ENCODE data around the gene ZNF618.

Gene ZNF618

DNA sequence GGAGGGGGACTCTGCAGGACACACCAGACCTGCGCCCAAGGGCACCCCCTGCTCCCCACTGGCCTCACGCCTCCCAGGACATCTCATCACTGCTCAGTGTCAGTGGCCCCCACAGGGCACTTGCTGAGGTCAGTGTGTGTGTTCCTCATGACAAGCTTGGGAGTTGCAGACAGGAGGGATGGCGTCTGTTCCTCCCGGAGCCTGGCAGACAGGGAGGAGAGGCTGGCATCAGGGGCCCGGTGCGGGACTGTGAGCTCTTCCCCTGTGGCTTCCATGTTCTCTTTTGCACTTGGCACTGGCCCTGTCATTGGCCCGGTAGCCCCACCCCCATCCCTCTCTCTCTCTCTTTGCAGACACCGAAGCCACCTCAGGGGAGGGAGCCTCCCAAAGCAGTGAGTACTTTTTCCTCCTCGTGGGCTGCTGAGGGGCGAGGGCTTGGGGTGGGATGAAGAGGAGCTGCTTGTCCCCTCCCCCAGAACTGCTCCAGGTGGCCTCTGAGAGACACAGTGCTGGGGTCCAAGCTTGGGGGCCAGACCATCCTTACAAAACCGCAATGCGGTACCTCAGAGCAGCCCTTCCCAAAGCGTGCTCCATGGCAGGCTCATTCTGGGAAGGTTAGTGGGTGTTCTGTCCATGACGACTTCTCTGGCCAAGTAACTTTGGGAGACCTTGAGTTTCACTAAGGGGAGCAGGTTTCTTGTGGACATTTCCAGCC, 126.3 kb downstream of the ZNF618 start:
- Histone ChIP-seq H3K27me3 (replicated peaks; ENCODE audit: control insufficient read depth, insufficient read depth, low read length, poor library complexity, severe bottlenecking) (no peaks in the 10 kb centered on the region), H3K36me3 (ENCODE audit: control insufficient read depth, insufficient read depth, low read length) (no peaks in the 10 kb centered on the region)

DNA sequence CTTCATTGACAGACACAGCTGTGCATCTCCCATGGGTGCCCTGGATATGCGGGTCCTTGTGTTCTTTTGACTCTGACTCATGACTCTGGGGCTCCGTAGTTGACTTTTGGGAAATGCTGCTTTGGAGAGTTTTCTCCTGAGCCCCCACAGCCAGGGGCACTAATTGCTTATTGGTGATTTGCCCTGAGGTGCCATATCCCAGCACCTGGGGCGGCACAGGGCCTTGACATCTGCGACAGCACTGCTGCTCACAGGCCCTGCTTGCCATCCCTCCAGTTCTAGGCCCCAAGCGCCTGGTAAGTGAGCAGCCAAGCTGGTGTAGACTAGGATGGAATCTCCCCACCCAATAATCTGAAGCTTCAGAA, 126.9 kb downstream of the ZNF618 start:
- Histone ChIP-seq H3K27me3 (replicated peaks; ENCODE audit: control insufficient read depth, insufficient read depth, low read length, poor library complexity, severe bottlenecking) (no peaks in the 10 kb centered on the region), H3K4me3 (ENCODE audit: insufficient read depth, low read depth, low read length, poor library complexity, severe bottlenecking) (no peak overlapping the region), H3K36me3 (ENCODE audit: control insufficient read depth, insufficient read depth, low read length) (no peaks in the 10 kb centered on the region), H3K4me1 (ENCODE audit: control insufficient read depth, insufficient read depth, low read length, poor library complexity, severe bottlenecking) (no peaks in the 10 kb centered on the region), H3K9me3 (ENCODE audit: control insufficient read depth, low read length) (no peaks in the 10 kb centered on the region), H3K27ac (ENCODE audit: insufficient read depth, low read length, poor library complexity, severe bottlenecking) (no peak overlapping the region)
- no peak for DNase-seq

More for the DNA sequence above, 126.3 kb downstream of the ZNF618 start:
- H3K27ac ChIP-seq (ENCODE audit: insufficient read depth, low read length, poor library complexity, severe bottlenecking) = no peak overlapping the region
- no peaks in the 10 kb centered on the region for H3K9me3 ChIP-seq (ENCODE audit: control insufficient read depth, low read length)
- DNase-seq = no peak
- no peaks in the 10 kb centered on the region for H3K4me1 ChIP-seq (ENCODE audit: control insufficient read depth, insufficient read depth, low read length, poor library complexity, severe bottlenecking)
- no peak overlapping the region for H3K4me3 ChIP-seq (ENCODE audit: insufficient read depth, low read depth, low read length, poor library complexity, severe bottlenecking)

DNA sequence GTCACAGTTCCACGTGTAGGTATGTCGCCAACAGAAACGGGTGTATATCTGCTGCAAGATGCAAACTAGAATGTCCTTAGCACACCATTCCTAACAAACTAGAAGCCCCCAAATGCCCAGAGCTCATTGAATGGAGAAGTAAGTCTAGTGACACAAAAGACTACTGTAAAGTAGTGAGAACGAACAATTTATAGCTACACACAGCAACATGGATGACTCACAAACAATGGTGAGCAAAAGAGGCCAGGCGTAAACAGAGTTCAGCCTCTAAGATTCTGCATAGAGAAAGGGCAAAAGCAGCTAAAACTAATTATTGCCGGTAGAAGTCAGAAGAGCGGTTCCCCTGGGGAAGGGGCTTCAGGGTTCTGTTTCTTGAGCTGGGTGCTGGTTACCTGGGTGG, 127.2 kb downstream of the ZNF618 start:
- Histone ChIP-seq H3K9me3 (ENCODE audit: control insufficient read depth, low read length) (no peaks in the 10 kb centered on the region), H3K36me3 (ENCODE audit: control insufficient read depth, insufficient read depth, low read length) (no peaks in the 10 kb centered on the region), H3K27me3 (replicated peaks; ENCODE audit: control insufficient read depth, insufficient read depth, low read length, poor library complexity, severe bottlenecking) (no peaks in the 10 kb centered on the region), H3K4me3 (ENCODE audit: insufficient read depth, low read depth, low read length, poor library complexity, severe bottlenecking) (no peak overlapping the region), H3K4me1 (ENCODE audit: control insufficient read depth, insufficient read depth, low read length, poor library complexity, severe bottlenecking) (no peaks in the 10 kb centered on the region), H3K27ac (ENCODE audit: insufficient read depth, low read length, poor library complexity, severe bottlenecking) (no peak overlapping the region)
- DNase-seq = no peak

DNA sequence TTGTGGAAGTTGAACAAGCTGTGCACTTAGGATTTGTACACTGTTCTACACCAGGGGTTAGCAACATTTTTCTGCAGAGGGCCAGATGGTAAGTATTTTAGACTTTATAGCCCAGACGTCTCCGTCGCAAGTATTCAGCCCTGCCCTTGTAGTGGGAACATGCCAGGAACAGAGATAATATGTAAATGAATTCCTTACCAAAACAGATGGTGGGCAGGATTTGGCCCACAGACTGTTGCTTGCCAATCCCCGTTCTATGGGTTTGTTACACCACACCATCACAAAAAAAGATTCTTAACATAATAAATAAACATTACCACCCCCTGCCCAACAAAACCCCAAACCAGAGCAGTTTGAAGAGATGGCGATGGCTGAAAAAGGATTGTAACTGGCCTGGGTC, 127.6 kb downstream of the ZNF618 start:
- H3K9me3 ChIP-seq (ENCODE audit: control insufficient read depth, low read length) = no peaks in the 10 kb centered on the region
- no peak overlapping the region for H3K4me3 ChIP-seq (ENCODE audit: insufficient read depth, low read depth, low read length, poor library complexity, severe bottlenecking)
- no peaks in the 10 kb centered on the region for H3K36me3 ChIP-seq (ENCODE audit: control insufficient read depth, insufficient read depth, low read length)
- no peaks in the 10 kb centered on the region for H3K4me1 ChIP-seq (ENCODE audit: control insufficient read depth, insufficient read depth, low read length, poor library complexity, severe bottlenecking)
- no peak overlapping the region for H3K27ac ChIP-seq (ENCODE audit: insufficient read depth, low read length, poor library complexity, severe bottlenecking)
- DNase-seq = no peak
- no peaks in the 10 kb centered on the region for H3K27me3 ChIP-seq (replicated peaks; ENCODE audit: control insufficient read depth, insufficient read depth, low read length, poor library complexity, severe bottlenecking)

DNA sequence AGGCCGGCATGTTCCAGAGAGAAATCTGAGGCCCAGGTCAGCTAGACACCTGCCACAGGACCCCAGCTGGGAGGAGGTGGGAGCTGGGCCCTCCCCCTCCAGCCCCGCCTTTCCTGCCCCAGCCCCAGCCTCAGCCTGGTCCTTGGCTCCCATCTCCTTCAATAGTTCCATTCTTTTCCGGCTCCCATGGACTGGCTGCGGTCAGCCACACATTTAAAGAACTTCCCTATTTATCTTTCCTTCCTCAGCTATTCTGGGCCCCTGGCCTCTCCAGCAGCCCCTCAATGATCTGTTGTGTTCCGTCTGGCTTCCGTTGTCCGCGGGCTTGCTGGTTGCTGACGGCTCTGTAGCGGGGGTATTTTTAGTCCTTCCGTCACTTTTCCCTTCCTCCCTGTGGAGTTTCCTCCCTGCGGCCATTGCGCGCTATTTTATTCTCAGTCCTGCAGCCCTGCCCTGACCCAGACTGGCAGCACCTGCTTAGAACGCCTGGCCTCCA, 128.2 kb downstream of the ZNF618 start:
- Histone ChIP-seq H3K27ac (ENCODE audit: insufficient read depth, low read length, poor library complexity, severe bottlenecking) (no peak overlapping the region), H3K4me1 (ENCODE audit: control insufficient read depth, insufficient read depth, low read length, poor library complexity, severe bottlenecking) (no peaks in the 10 kb centered on the region), H3K36me3 (ENCODE audit: control insufficient read depth, insufficient read depth, low read length) (no peaks in the 10 kb centered on the region), H3K9me3 (ENCODE audit: control insufficient read depth, low read length) (no peaks in the 10 kb centered on the region), H3K27me3 (replicated peaks; ENCODE audit: control insufficient read depth, insufficient read depth, low read length, poor library complexity, severe bottlenecking) (no peaks in the 10 kb centered on the region), H3K4me3 (ENCODE audit: insufficient read depth, low read depth, low read length, poor library complexity, severe bottlenecking) (no peak overlapping the region)
- no peak for DNase-seq

DNA sequence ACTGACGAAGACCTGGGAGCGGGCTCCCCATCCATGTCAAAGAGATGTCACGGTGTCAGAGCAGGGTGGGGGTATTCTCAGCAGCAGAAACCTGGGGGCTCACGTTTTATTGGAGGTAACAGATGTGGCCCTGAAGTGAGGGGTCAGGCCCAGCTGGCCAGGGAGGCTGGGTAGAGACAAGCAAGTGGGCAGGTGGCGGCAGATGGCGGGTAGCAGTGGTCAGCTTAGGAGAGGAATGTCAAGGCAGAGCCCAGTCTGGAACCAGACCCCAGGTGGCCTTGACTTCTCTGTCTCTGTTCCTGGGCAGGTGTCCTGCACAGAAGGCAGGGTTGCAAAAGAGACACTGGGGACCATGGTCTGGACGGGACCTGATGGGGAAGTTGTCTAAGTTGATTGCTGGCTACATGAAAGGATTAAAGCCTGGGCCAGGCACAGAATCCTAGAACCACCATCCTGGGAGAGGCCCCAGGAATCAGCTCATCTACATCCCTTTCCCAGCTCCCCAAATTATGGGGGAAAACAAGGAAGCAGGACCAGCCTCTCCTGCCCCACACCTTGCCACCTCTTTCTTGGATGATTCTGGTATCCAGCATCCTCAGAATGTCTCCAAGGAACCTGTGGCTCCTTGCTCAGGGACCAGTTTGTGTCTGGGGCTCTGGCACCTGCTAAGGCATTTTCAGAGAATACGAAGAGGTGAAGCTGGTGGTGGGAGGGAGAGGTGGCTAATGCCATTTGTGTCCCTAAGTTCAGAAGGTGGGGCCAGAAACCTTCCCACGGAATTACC, 129.5 kb downstream of the ZNF618 start:
- no peaks in the 10 kb centered on the region for H3K27me3 ChIP-seq (replicated peaks; ENCODE audit: control insufficient read depth, insufficient read depth, low read length, poor library complexity, severe bottlenecking)
- no peaks in the 10 kb centered on the region for H3K36me3 ChIP-seq (ENCODE audit: control insufficient read depth, insufficient read depth, low read length)
- H3K27ac ChIP-seq (ENCODE audit: insufficient read depth, low read length, poor library complexity, severe bottlenecking) = no peak overlapping the region
- H3K9me3 ChIP-seq (ENCODE audit: control insufficient read depth, low read length) = no peaks in the 10 kb centered on the region
- no peaks in the 10 kb centered on the region for H3K4me1 ChIP-seq (ENCODE audit: control insufficient read depth, insufficient read depth, low read length, poor library complexity, severe bottlenecking)
- no peak overlapping the region for H3K4me3 ChIP-seq (ENCODE audit: insufficient read depth, low read depth, low read length, poor library complexity, severe bottlenecking)
- DNase-seq = no peak

DNA sequence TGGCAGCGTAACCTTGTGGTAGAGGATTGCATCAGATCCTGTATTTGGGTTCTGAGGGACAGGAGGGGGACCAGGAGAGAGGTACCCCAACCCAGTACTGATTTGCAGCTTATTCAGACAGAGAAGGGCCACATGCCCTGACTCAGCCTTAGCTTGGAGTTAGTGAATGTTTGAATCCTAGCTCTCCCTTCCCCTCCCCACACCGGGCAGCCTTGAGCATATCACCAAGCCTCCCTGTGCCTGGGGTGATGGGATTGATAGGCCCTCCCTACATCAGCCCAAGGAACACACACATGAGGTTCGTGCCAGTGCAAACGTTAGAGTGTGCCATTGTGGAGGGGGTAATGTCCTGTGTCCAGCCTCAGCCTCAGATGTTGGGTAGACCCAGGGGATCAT, 130.0 kb downstream of the ZNF618 start:
- H3K4me3 ChIP-seq (ENCODE audit: insufficient read depth, low read depth, low read length, poor library complexity, severe bottlenecking) = no peak overlapping the region
- H3K27ac ChIP-seq (ENCODE audit: insufficient read depth, low read length, poor library complexity, severe bottlenecking) = no peak overlapping the region
- no peaks in the 10 kb centered on the region for H3K36me3 ChIP-seq (ENCODE audit: control insufficient read depth, insufficient read depth, low read length)
- DNase-seq = no peak
- H3K9me3 ChIP-seq (ENCODE audit: control insufficient read depth, low read length) = no peaks in the 10 kb centered on the region
- H3K27me3 ChIP-seq (replicated peaks; ENCODE audit: control insufficient read depth, insufficient read depth, low read length, poor library complexity, severe bottlenecking) = no peaks in the 10 kb centered on the region
- H3K4me1 ChIP-seq (ENCODE audit: control insufficient read depth, insufficient read depth, low read length, poor library complexity, severe bottlenecking) = no peaks in the 10 kb centered on the region

DNA sequence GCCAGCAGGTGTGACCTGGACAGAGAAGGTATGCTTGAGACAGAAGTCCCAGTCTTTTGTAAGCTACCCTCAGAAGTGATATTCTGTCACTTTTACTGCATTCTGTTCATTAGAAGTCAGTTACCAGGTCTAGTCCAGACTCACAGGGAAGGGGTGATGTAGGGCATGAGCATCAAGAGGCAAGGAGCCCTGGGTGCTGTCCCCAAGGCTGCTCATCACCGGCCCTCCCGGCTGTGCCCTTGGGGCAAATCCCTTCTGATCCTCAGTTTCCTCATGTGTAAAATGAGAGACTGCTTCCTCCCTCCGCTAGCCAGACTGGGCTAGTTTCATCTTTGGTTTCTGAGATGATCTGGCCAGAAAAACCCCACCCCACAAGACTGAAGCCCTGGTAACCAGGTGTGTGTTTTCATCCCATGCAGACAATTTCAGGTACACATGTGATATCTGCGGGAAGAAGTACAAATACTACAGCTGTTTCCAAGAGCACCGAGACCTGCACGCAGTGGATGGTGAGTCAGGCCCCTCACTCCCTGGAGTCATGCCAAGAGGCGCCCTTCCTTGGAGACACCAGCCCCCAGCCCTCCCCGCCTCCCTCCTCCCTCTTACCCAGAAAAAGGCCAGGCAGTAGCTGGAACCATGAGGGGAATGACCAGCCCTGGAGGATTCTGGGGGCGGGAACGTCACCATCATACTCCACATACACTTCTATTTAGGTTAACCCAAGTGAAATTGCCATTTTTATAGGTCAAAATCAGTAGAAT, 131.0 kb downstream of the ZNF618 start:
- no peak for DNase-seq
- Histone ChIP-seq H3K36me3 (ENCODE audit: control insufficient read depth, insufficient read depth, low read length) (no peaks in the 10 kb centered on the region), H3K4me1 (ENCODE audit: control insufficient read depth, insufficient read depth, low read length, poor library complexity, severe bottlenecking) (no peaks in the 10 kb centered on the region), H3K27me3 (replicated peaks; ENCODE audit: control insufficient read depth, insufficient read depth, low read length, poor library complexity, severe bottlenecking) (no peaks in the 10 kb centered on the region), H3K4me3 (ENCODE audit: insufficient read depth, low read depth, low read length, poor library complexity, severe bottlenecking) (no peak overlapping the region), H3K9me3 (ENCODE audit: control insufficient read depth, low read length) (no peaks in the 10 kb centered on the region), H3K27ac (ENCODE audit: insufficient read depth, low read length, poor library complexity, severe bottlenecking) (no peak overlapping the region)

DNA sequence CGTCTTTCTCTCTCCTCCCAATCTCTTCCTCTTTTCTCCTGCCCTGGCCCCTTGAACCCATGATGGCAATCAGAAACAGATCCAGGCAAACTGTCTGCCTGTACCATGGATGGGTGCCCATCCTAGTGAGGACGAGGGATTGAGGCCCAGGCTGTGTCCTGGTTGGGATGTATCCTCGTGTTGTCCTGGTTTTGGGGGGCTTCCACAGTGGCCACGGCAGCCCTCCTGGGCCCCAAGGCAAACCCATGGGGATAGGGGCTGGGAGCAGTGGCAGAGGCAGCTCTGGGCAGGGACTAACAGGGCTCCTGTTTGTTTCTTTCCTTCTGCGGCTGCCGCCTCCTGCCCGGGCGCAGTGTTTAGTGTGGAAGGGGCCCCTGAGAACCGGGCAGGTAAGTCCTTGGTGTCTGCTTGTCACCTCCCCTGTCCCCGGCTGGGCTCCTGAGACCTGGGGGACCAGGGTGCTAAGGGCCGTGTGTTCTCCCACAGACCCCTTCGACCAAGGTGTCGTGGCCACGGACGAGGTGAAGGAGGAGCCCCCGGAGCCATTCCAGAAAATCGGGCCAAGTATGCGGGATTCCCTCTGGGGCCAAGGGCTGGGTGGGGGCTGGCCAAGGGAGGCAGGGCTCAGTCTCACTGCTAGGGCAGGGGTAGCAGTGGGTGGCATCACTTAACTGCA, 132.0 kb downstream of the ZNF618 start:
- Histone ChIP-seq H3K4me1 (ENCODE audit: control insufficient read depth, insufficient read depth, low read length, poor library complexity, severe bottlenecking) (no peaks in the 10 kb centered on the region), H3K36me3 (ENCODE audit: control insufficient read depth, insufficient read depth, low read length) (no peaks in the 10 kb centered on the region), H3K27ac (ENCODE audit: insufficient read depth, low read length, poor library complexity, severe bottlenecking) (no peak overlapping the region), H3K9me3 (ENCODE audit: control insufficient read depth, low read length) (no peaks in the 10 kb centered on the region), H3K27me3 (replicated peaks; ENCODE audit: control insufficient read depth, insufficient read depth, low read length, poor library complexity, severe bottlenecking) (no peaks in the 10 kb centered on the region), H3K4me3 (ENCODE audit: insufficient read depth, low read depth, low read length, poor library complexity, severe bottlenecking) (no peak overlapping the region)
- no peak for DNase-seq

Measured in effector memory CD4-positive, alpha-beta T cell (primary cell).